GM20000 (cell line): ENCODE data around the gene CBL.

Experiments
- DNase-seq: peaks from one replicate; pipeline ENCODE4 v3.0.0; 2012; ENCODE audit warnings: low spot score
- TF ChIP-seq, protein P1 (sequence below): IDR thresholded peaks from 2 replicates; pipeline ENCODE4 v1.5.1; 2012; ENCODE audit warnings: mild to moderate bottlenecking, control low read depth; ENCODE audit errors: extremely low read depth, missing control alignments

Gene CBL

GRCh38 chr11:119167933-119168332, 38.2 kb upstream of the CBL start:
- DNase-seq = no peak

DNA sequence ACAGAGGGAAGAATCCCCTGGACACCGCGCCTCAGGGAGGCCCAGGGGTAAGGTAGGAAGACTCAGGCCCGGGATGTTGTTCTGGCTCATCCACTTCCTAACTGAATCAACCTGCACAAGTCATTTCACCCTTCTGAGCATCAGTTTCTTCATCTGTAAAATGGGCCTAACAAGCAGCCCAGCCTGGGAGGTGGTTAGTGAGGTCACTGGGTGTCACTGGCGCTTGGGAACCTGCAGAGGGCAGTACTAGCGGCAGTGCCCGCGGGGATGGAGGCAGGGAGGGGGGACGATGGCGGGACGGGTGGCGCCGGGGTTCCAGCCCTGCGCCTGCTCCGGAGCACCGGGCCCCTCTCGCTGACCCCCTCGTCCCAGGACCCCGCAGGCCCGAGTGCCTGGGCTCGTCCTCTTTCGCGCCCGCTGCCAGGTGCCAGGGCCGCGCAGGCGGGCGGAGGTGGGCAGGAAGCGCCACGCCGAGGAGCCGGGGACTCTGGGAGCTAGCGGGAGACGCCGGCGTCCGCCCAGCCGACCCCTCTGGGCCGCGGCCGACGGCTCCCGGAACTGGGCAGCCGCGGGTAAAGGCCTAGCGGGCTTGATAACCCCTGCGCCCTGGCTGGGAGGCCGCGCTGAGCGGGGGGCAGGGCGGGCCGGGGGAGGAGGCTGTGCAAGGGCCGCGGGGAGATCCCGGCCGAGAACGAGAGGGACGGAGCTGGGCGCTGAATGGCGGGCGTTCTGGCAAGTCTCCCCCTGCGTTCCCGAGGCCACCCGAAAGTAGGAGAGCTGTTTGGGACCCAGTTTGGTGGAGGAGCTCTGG, 37.5 kb upstream of the CBL start, which contains the start of gene NLRX1:
NLRX1 (plus strand) TSS at position 255 of the 811 bp plus-strand sequence. CDS start 2,679 bp downstream, outside the sequence.
- TF ChIP-seq, protein P1, sequence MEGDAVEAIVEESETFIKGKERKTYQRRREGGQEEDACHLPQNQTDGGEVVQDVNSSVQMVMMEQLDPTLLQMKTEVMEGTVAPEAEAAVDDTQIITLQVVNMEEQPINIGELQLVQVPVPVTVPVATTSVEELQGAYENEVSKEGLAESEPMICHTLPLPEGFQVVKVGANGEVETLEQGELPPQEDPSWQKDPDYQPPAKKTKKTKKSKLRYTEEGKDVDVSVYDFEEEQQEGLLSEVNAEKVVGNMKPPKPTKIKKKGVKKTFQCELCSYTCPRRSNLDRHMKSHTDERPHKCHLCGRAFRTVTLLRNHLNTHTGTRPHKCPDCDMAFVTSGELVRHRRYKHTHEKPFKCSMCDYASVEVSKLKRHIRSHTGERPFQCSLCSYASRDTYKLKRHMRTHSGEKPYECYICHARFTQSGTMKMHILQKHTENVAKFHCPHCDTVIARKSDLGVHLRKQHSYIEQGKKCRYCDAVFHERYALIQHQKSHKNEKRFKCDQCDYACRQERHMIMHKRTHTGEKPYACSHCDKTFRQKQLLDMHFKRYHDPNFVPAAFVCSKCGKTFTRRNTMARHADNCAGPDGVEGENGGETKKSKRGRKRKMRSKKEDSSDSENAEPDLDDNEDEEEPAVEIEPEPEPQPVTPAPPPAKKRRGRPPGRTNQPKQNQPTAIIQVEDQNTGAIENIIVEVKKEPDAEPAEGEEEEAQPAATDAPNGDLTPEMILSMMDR = peak; percentile 95
- peak; percentile 96 for DNase-seq

More at GRCh38 chr11:119167933-119168332, 38.2 kb upstream of the CBL start:
- TF ChIP-seq, protein P1 = no peak

GRCh38 chr11:119169282-119169719, 36.8 kb upstream of the CBL start:
- peak; percentile 72 for DNase-seq

GRCh38 chr11:119172513-119172912, 33.6 kb upstream of the CBL start:
- TF ChIP-seq, protein P1 = no peak
- DNase-seq = no peak

More at GRCh38 chr11:119169282-119169719, 36.8 kb upstream of the CBL start:
- TF ChIP-seq, protein P1 = no peak

DNA sequence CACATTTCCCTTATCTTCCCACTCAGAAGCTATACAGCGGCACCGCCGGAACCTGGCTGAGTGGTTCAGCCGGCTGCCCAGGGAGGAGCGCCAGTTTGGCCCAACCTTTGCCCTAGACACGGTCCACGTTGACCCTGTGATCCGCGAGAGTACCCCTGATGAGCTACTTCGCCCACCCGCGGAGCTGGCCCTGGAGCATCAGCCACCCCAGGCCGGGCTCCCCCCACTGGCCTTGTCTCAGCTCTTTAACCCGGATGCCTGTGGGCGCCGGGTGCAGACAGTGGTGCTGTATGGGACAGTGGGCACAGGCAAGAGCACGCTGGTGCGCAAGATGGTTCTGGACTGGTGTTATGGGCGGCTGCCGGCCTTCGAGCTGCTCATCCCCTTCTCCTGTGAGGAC, 32.7 kb upstream of the CBL start:
- TF ChIP-seq, protein P1 = no peak
- DNase-seq = no peak

- no peak for DNase-seq
These were observed 30.6 kb upstream of the CBL start for GRCh38 chr11:119175493-119176077.

More at GRCh38 chr11:119175493-119176077, 30.6 kb upstream of the CBL start:
- TF ChIP-seq, protein P1 = no peak
